Mesothelial cell of epicardium (in vitro differentiated cells): Measurements from ENCODE around the gene SUPT6H. TPM values are rescaled to one million over a fixed set of nuclear protein-coding genes. Genes with fewer than 3 reads are reported as not detected.

Experiments
- DNase-seq, 2 experiments: peaks; one replicate each; pipeline ENCODE4 v3.0.0; 2021; ENCODE audit warnings: low spot score in 2 of 2; ENCODE audit not compliant: unreplicated experiment in 2 of 2
- H3K27ac Mint-ChIP-seq: 2 replicates; pipeline ENCODE4 v1.8.0; 2021; ENCODE audit warnings: mixed read lengths
- H3K27me3 Mint-ChIP-seq: 2 replicates; pipeline ENCODE4 v1.8.0; 2021; ENCODE audit warnings: low read depth, mixed read lengths
- H3K36me3 Mint-ChIP-seq: 2 replicates; pipeline ENCODE4 v1.8.0; 2021; ENCODE audit warnings: mixed read lengths
- H3K4me1 Mint-ChIP-seq: 2 replicates; pipeline ENCODE4 v1.8.0; 2021; ENCODE audit warnings: mixed read lengths
- H3K4me3 Mint-ChIP-seq: 2 replicates; pipeline ENCODE4 v1.8.0; 2021; ENCODE audit warnings: mild to moderate bottlenecking, moderate library complexity, mixed read lengths
- H3K9me3 Mint-ChIP-seq: 2 replicates; pipeline ENCODE4 v1.8.0; 2021; ENCODE audit warnings: mixed read lengths
- CTCF ChIP-seq: fragments of 200-600 bp; sonication (generic); IDR thresholded peaks from one replicate; pipeline ENCODE4 v1.5.0; 2021; ENCODE audit warnings: antibody characterized with exemption; ENCODE audit not compliant: unreplicated experiment
- total RNA-seq: library from RNA; stranded (reverse); gene quantifications from 3 replicates; pipeline ENCODE4 v1.2.1, GENCODE V29; 2021

The SUPT6H gene
- total RNA-seq, 1 donor from 2014 or later: 91.8 TPM

- H3K9me3 Mint-ChIP-seq: no peaks in the 10 kb centered on the region
- H3K36me3 Mint-ChIP-seq: peaks cover 18% of the 10 kb centered on the region
- TF ChIP-seq CTCF: no peak
- DNase-seq: no peak
- peak overlapping the region; percentile 22 for H3K4me3 Mint-ChIP-seq
- peaks cover 46% of the 10 kb centered on the region for H3K4me1 Mint-ChIP-seq
- H3K27ac Mint-ChIP-seq: no peak overlapping the region
- H3K27me3 Mint-ChIP-seq: no peaks in the 10 kb centered on the region
Measured at GRCh38 chr17:28714281-28714680, 52.3 kb downstream of the SUPT6H start.

GRCh38 chr17:28715217-28715616, 53.2 kb downstream of the SUPT6H start:
- Mint-ChIP-seq H3K36me3 (peaks cover 18% of the 10 kb centered on the region), H3K9me3 (no peaks in the 10 kb centered on the region), H3K27ac (no peak overlapping the region), H3K27me3 (no peaks in the 10 kb centered on the region), H3K4me1 (peaks cover 52% of the 10 kb centered on the region), H3K4me3 (peak overlapping the region; percentile 82)
- TF ChIP-seq CTCF: no peak
- DNase-seq: no peak

- peaks cover 22% of the 10 kb centered on the region for H3K36me3 Mint-ChIP-seq
- peak overlapping the region; percentile 88 for H3K27ac Mint-ChIP-seq
- no peaks in the 10 kb centered on the region for H3K27me3 Mint-ChIP-seq
- no peak for TF ChIP-seq CTCF
- peak overlapping the region; percentile 82 for H3K4me3 Mint-ChIP-seq
- DNase-seq: peak in 1 of 2 experiments; percentile 55
- peaks cover 58% of the 10 kb centered on the region for H3K4me1 Mint-ChIP-seq
- no peaks in the 10 kb centered on the region for H3K9me3 Mint-ChIP-seq
Measured at GRCh38 chr17:28716740-28717577, 55.0 kb downstream of the SUPT6H start.

GRCh38 chr17:28717578-28718332, 55.8 kb downstream of the SUPT6H start, which contains the start of gene RAB34:
Gene RAB34 (minus strand): TSS chr17:28717868. CDS start chr17:28717266, 602 bp downstream.
- peak; percentile 83 to 89 for DNase-seq
- H3K27ac Mint-ChIP-seq: peak within 1 kb of the TSS; percentile 98
- H3K4me3 Mint-ChIP-seq: peak within 1 kb of the TSS; percentile 82
- peaks cover 21% of the 10 kb centered on the region for H3K36me3 Mint-ChIP-seq
- no peaks in the 10 kb centered on the region for H3K9me3 Mint-ChIP-seq
- H3K4me1 Mint-ChIP-seq: peaks cover 58% of the 10 kb centered on the region
- H3K27me3 Mint-ChIP-seq: no peaks in the 10 kb centered on the region
- no peak for TF ChIP-seq CTCF

- Mint-ChIP-seq H3K27ac (peak overlapping the region; percentile 98), H3K36me3 (peaks cover 22% of the 10 kb centered on the region), H3K9me3 (no peaks in the 10 kb centered on the region), H3K4me3 (peak overlapping the region; percentile 82), H3K27me3 (no peaks in the 10 kb centered on the region), H3K4me1 (peaks cover 59% of the 10 kb centered on the region)
- DNase-seq: peak in 1 of 2 experiments; percentile 55
- no peak for TF ChIP-seq CTCF
Measured at GRCh38 chr17:28718333-28719020, 56.5 kb downstream of the SUPT6H start.
